GM12874 (cell line): ENCODE measurements around the gene CYGB.

Experiments
- TF ChIP-seq, protein P1 (sequence below): IDR thresholded peaks from 2 replicates; pipeline ENCODE4 v1.5.1; 2011; ENCODE audit warnings: low read depth, mild to moderate bottlenecking, control low read depth, low read length, moderate library complexity; ENCODE audit not compliant: insufficient read depth

CYGB gene

DNA sequence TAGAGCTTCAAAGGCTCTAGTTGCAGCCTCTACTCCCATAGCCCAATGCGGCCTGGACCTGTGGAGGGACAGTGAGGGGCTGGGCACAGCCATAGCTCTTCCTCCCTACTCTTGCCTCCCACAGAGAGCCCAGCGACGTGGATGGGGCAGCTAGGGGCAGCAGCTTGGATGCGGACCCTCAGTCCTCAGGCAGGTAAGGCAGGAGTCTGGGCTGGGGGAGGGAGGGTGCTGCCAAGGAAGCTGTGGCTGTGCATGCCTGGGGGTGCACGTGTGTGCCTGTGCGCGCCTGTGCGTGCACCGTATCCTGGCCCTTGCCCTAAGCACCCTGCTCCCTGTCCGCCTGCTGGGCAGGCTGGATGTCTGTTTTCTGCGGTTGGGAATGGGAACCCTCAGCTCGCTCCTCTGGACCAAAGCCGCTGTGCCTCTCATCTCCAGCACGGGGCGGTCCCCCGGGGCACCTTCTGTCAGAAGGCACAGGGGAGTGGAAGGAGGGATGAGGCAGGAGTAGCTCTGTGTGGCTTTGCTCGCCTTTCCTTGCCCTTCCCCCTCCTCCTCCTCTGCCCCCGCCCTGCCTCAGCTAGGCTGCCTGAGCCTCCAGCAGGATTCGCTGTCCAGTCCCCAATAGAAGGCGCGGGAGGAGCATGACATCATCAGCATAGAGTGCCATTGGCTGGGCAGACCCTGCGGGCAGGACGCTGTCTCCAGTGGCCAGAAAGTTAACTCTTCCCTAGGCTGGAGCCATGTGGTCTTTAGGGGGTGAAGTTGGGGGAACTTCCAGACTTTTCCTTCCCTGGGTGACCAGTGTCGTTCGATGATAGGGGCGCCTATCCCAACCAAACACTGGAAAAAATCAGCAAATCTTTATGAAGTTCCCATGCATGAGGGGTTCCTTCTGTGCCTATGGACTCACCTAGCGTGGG is 3.1 kb upstream of the CYGB start:
- TF ChIP-seq, protein P1, sequence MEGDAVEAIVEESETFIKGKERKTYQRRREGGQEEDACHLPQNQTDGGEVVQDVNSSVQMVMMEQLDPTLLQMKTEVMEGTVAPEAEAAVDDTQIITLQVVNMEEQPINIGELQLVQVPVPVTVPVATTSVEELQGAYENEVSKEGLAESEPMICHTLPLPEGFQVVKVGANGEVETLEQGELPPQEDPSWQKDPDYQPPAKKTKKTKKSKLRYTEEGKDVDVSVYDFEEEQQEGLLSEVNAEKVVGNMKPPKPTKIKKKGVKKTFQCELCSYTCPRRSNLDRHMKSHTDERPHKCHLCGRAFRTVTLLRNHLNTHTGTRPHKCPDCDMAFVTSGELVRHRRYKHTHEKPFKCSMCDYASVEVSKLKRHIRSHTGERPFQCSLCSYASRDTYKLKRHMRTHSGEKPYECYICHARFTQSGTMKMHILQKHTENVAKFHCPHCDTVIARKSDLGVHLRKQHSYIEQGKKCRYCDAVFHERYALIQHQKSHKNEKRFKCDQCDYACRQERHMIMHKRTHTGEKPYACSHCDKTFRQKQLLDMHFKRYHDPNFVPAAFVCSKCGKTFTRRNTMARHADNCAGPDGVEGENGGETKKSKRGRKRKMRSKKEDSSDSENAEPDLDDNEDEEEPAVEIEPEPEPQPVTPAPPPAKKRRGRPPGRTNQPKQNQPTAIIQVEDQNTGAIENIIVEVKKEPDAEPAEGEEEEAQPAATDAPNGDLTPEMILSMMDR, result no peak

DNA sequence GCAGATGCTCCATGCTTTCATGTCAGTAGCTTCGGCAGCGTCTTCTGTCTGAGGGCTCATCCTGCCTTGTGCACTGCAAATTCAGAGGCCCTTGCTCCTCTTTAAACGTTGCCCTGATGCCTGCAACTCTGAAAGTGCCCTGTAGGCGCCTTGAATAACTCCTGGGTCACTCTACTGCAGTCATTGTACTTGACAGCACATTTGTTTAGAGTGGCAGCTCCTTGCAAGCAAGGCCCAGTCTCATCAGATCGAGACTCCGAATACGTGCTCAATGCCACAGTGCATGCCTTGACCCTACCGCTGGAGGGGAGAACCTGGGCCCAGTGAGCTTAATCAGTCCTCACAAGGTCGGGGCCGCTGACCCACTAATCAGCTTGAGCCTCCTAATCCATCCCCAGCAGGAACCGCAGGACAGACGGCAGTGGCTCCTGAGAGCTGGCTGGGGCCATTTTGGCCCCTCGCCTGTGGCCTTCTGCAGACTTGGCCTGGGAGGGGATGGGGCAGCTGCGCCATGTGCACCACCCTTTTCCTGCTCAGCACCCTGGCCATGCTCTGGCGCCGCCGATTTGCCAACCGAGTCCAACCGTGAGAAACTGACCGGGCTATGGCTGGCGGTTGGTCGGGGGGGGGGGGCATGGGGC is 2.2 kb upstream of the CYGB start, which contains the start of gene PRCD:
Gene PRCD (plus strand): TSS at position 414 of the 641 bp plus-strand sequence. CDS start 98 bp downstream, at position 512.
- TF ChIP-seq, protein P1, result peak; percentile 17; the same call in 1 of the 2 replicates

DNA sequence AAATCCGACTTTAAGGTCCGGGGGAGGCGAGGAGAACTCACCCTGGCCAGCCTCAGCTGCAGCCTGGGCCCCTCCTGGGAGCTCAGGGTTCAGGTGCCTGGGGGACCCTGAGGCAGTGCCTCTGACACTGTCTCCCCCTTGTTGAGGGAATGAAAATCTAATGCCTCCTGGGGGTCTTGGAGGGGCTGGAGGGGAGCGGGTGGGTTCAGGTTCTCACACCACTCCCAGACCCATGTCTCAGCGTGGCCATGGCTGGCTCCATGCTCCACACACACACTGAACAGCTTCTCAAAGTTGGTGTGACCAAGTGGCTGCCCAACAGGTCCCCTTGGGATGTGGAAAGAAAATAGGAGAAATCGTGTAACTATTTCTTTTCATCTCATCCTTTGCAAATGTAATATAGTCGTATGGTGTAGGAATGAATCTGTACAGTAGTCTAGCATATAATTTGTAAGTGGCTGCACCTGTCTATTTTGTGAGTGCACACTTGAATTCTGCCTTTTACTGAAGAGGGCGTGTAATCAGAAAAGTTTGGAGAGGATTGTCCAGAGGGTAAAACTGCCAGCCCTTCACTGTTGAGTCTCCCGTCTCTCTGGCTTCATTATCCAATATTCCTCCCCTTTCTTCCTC is 1.5 kb upstream of the CYGB start:
- TF ChIP-seq, protein P1, result no peak

- TF ChIP-seq, protein P1, result no peak
These were observed 897 bp upstream of the CYGB start for GRCh38 chr17:76538281-76538931.

DNA sequence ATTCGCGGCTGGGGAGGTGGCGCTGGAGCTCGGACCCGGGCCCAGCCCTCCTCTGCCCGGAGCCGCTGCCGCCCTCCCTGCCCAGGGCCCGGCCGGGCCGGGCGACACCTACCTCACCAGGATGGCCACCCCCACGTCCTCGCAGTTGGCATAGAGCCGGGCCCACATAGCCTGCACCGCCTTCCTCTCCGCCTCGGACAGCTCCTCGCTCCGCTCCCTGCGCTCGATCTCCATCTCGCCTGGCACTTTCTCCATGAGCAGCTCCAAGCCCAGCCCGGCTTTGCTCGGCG is 276 bp downstream of the CYGB start:
- TF ChIP-seq, protein P1, result no peak

DNA sequence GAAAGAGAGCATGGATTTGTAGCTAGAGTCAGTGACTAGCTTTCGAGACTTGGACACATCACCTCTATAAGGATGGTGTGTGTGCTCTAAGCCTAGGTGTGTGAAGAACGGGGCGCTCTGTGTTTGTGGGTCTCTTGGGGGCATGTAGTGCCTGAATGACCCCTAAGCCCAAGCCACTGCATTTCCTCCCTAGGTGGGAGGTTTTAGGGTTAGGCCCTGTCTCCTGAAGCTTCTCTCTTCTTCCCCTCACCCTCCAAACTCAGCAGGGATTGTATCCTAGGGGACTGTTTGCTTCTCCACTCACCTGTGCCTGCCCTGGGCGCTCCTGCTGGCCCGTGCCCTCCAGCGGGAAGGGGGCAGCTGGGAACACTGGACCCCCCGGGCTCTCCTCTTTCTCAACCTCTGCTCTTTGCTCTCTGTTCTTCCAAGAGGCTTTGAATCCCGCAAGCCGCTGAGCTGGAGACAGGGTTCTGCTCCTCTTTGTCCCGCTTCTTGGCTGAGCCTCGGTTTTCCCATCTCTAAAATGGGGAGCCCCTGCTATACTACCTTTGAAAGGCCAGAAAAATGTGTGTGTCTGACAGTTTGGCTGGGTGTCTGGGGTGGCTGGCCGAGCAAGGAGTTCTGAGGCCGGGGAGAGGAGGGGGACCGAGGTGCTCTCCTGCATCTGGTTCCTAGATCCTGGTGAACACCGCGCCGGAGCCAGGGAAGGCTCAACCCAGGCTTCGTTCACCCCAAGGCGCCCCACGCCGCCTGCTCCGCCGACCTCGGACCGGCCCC is 810 bp downstream of the CYGB start:
- TF ChIP-seq, protein P1, result no peak
